ENCODE results near the gene TMEM44.
"Not testable (repeated sequence)": the region's sequence is repeated elsewhere in the genome, so short reads cannot be mapped to it uniquely, and the experiment has no call there.

Gene TMEM44

GRCh38 chr3:194631696-194632095, 1.5 kb downstream of the TMEM44 start:
- DNase-seq (ENCODE audit: low spot score): no peak
- TF ChIP-seq CTCF (IDR thresholded peaks at IDR 0.05; ENCODE audit: extremely low read depth, missing control alignments): no peak

GRCh38 chr3:194630681-194631080, 2.5 kb downstream of the TMEM44 start:
- DNase-seq (ENCODE audit: low spot score): not testable (repeated sequence)

- TF ChIP-seq CTCF (IDR thresholded peaks at IDR 0.05; ENCODE audit: extremely low read depth, missing control alignments): no peak
- no peak for DNase-seq (ENCODE audit: low spot score)
These were observed 8.3 kb downstream of the TMEM44 start for GRCh38 chr3:194624956-194625355.

GRCh38 chr3:194623449-194624290, 9.5 kb downstream of the TMEM44 start:
- TF ChIP-seq CTCF (IDR thresholded peaks at IDR 0.05; ENCODE audit: extremely low read depth, missing control alignments): no peak
- no peak for DNase-seq (ENCODE audit: low spot score)

- TF ChIP-seq CTCF (IDR thresholded peaks at IDR 0.05; ENCODE audit: extremely low read depth, missing control alignments): no peak
These were observed 10.4 kb downstream of the TMEM44 start for GRCh38 chr3:194622621-194623340.

GRCh38 chr3:194621947-194622346, 11.3 kb downstream of the TMEM44 start:
- no peak for TF ChIP-seq CTCF (IDR thresholded peaks at IDR 0.05; ENCODE audit: extremely low read depth, missing control alignments)
- no peak for DNase-seq (ENCODE audit: low spot score)

More at GRCh38 chr3:194622621-194623340, 10.4 kb downstream of the TMEM44 start:
- no peak for DNase-seq (ENCODE audit: low spot score)

- TF ChIP-seq CTCF (IDR thresholded peaks at IDR 0.05; ENCODE audit: extremely low read depth, missing control alignments): no peak
These were observed 13.0 kb downstream of the TMEM44 start for GRCh38 chr3:194620196-194620595.

More at GRCh38 chr3:194620196-194620595, 13.0 kb downstream of the TMEM44 start:
- no peak for DNase-seq (ENCODE audit: low spot score)

Measured in GM20000 (cell line).